Neutrophil (primary cell): ENCODE results near the gene TSFM.

Experiments
- H3K27ac ChIP-seq: fragments of 200-600 bp; sonication (generic); 2 replicates; pipeline ENCODE4 v1.5.1; 2016; ENCODE audit warnings: mild to moderate bottlenecking, moderate library complexity
- H3K27me3 ChIP-seq: fragments of 200-600 bp; sonication (generic); 2 replicates; pipeline ENCODE4 v1.6.0; 2016; ENCODE audit warnings: mild to moderate bottlenecking
- H3K36me3 ChIP-seq: fragments of 200-600 bp; sonication (generic); 2 replicates; pipeline ENCODE4 v1.5.1; 2017
- H3K4me1 ChIP-seq, 2 experiments: fragments of 200-600 bp in 1 of 2; sonication (generic) in 1 of 2; 1 replicate in 1 of 2; 2 replicates in 1 of 2; pipeline versions ENCODE4 v1.5.1 to v1.6.1; 2013 to 2016; ENCODE audit warnings: low read depth in 1 of 2, low read length in 1 of 2, mild to moderate bottlenecking in 1 of 2, moderate library complexity in 1 of 2; ENCODE audit not compliant: control insufficient read depth in 1 of 2, insufficient read depth in 1 of 2
- H3K4me3 ChIP-seq, 2 experiments: fragments of 200-600 bp in 1 of 2; sonication (generic) in 1 of 2; 1 replicate in 1 of 2; 2 replicates in 1 of 2; pipeline ENCODE4 v1.5.1; 2013 to 2016; ENCODE audit warnings: low read depth in 1 of 2, low read length in 1 of 2, mild to moderate bottlenecking in 1 of 2, moderate library complexity in 1 of 2
- H3K9me3 ChIP-seq: fragments of 200-600 bp; sonication (generic); 2 replicates; pipeline ENCODE4 v1.5.1; 2016
- TF ChIP-seq, protein P1 (sequence below): fragments of 200-600 bp; sonication (generic); IDR thresholded peaks from 2 replicates; pipeline ENCODE4 v1.5.1; 2016; ENCODE audit warnings: antibody characterized with exemption

The TSFM gene

DNA sequence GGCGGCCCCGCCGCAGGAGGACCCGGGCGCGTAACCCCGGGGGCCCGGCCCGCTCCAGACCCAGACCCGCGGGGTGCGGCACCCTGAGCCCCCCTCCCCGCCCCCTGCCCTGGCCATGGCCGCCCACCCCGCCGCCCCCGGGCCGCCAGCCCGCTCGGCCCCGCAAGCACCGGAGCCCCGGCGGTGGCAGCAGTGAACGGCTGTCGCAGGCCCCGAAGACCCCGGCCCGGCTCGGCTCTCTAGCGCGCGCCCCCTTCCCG, 27.5 kb upstream of the TSFM start:
- Histone ChIP-seq H3K4me1 (peaks cover 36 to 42% of the 10 kb centered on the region in 2 experiments), H3K36me3 (no peaks in the 10 kb centered on the region)

DNA sequence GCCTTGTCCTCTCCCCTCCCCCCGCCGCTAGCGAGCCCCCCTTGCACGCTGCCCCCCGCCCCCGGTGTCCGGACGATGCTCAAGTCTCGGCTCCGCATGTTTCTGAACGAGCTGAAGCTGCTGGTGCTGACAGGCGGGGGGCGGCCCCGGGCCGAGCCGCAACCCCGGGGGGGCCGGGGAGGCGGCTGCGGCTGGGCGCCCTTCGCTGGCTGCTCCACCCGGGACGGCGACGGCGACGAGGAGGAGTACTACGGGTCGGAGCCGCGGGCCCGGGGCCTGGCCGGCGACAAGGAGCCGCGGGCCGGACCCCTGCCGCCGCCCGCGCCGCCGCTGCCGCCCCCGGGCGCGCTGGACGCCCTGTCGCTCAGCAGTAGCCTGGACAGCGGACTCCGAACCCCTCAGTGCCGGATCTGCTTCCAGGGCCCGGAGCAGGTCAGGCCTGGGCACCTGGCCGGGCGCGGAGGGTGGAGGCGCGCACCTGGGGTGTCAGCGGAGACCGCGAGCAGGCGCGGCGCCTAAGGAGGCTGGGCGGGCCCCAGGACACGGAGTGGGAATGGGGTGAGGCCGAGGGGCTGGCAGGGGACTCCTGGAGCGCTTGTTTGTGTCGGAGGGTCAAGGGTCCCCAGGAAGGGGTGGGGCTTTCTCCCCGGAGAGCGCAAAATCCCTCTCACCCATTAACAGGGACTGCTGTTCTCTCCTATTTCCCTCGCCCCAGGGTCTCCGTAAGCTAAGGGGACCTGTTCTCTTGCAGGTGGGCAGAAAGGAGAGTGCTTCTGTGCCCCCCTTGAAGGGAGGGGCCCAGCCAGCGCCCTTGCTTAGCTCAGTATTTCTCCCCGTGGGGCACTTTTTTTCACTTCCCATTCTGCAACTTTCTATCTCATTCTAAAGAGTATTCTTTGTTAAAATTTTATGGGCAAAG, 26.9 kb upstream of the TSFM start:
- H3K27me3 ChIP-seq: peaks cover 49% of the 10 kb centered on the region
- peak overlapping the region; percentile 23 for H3K27ac ChIP-seq
- H3K4me3 ChIP-seq: peak overlapping the region; percentile 52 to 66
- no peaks in the 10 kb centered on the region for H3K36me3 ChIP-seq
- no peaks in the 10 kb centered on the region for H3K9me3 ChIP-seq
- TF ChIP-seq, protein P1, sequence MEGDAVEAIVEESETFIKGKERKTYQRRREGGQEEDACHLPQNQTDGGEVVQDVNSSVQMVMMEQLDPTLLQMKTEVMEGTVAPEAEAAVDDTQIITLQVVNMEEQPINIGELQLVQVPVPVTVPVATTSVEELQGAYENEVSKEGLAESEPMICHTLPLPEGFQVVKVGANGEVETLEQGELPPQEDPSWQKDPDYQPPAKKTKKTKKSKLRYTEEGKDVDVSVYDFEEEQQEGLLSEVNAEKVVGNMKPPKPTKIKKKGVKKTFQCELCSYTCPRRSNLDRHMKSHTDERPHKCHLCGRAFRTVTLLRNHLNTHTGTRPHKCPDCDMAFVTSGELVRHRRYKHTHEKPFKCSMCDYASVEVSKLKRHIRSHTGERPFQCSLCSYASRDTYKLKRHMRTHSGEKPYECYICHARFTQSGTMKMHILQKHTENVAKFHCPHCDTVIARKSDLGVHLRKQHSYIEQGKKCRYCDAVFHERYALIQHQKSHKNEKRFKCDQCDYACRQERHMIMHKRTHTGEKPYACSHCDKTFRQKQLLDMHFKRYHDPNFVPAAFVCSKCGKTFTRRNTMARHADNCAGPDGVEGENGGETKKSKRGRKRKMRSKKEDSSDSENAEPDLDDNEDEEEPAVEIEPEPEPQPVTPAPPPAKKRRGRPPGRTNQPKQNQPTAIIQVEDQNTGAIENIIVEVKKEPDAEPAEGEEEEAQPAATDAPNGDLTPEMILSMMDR: no peak
- peaks cover 36 to 42% of the 10 kb centered on the region in 2 experiments for H3K4me1 ChIP-seq

More for the DNA sequence above, 27.5 kb upstream of the TSFM start:
- Histone ChIP-seq H3K4me3 (peak overlapping the region in 1 of 2 experiments; percentile 66), H3K27ac (no peak overlapping the region), H3K9me3 (no peaks in the 10 kb centered on the region), H3K27me3 (peaks cover 49% of the 10 kb centered on the region)
- TF ChIP-seq, protein P1: no peak

DNA sequence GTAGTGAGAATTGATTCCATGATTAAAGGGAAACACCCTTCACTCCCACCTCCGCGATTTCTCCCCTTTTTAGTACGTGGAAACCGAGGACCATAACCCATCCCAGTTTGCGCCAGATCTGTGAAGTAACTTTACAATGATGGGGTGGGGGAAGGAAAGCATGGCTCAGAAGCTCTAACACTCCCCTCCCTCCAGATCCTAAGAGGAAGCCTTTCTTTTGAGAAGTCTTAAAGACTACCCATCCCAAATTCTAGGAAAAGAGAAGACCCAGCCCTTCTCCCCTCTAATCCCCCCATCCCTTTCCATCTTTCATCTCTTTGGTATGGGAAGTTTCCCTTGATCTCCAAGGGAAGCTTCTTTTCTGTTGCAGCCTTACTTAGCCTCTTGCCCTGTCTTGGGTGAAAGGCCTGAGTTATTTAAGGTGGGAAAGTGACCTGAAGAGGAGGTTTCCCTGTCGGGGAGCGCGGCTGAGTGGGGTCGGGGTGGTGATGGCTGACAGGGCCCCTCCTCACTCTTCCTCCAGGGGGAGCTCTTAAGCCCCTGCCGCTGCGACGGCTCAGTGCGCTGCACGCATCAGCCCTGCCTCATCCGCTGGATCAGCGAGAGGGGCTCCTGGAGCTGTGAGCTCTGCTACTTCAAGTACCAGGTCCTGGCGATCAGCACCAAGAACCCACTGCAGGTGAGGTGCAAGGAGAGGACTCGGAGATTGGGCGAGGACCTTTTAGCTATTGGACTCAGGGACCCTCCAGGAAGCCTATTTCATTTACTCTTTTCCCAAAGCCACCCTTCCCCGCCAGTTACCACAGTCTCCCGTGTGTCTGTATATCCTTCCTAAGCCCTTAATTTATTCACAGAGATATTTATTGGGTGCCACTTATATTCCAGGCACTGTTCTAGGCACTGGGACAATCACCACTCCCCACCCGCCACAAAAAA, 25.9 kb upstream of the TSFM start:
- no peaks in the 10 kb centered on the region for H3K36me3 ChIP-seq
- peak overlapping the region; percentile 23 for H3K27ac ChIP-seq
- no peaks in the 10 kb centered on the region for H3K9me3 ChIP-seq
- peak overlapping the region; percentile 52 to 66 for H3K4me3 ChIP-seq
- H3K27me3 ChIP-seq: peaks cover 51% of the 10 kb centered on the region
- peaks cover 32 to 38% of the 10 kb centered on the region in 2 experiments for H3K4me1 ChIP-seq
- TF ChIP-seq, protein P1: peak; percentile 53

DNA sequence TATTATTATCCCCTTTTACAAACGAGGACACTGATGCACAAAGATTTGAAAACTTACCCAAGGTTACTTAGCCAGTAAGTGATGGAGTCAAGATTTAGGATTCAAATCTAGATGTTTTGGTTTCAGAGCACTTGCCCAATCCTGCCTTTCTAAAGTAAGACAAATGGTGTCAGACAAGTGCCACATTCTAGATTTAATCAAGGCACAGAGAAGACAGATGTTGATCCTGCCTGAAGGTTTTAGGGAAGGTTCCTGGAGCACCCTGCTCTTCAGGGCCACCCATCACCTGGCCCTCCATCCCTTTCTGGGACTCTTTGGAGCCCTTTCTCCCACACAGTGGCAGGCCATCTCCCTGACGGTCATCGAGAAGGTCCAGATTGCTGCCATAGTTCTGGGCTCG, 24.8 kb upstream of the TSFM start:
- no peak overlapping the region for H3K27ac ChIP-seq
- peaks cover 21 to 29% of the 10 kb centered on the region in 2 experiments for H3K4me1 ChIP-seq
- H3K36me3 ChIP-seq: no peaks in the 10 kb centered on the region
- TF ChIP-seq, protein P1: no peak
- H3K4me3 ChIP-seq: no peak overlapping the region
- H3K27me3 ChIP-seq: peaks cover 58% of the 10 kb centered on the region
- no peaks in the 10 kb centered on the region for H3K9me3 ChIP-seq

DNA sequence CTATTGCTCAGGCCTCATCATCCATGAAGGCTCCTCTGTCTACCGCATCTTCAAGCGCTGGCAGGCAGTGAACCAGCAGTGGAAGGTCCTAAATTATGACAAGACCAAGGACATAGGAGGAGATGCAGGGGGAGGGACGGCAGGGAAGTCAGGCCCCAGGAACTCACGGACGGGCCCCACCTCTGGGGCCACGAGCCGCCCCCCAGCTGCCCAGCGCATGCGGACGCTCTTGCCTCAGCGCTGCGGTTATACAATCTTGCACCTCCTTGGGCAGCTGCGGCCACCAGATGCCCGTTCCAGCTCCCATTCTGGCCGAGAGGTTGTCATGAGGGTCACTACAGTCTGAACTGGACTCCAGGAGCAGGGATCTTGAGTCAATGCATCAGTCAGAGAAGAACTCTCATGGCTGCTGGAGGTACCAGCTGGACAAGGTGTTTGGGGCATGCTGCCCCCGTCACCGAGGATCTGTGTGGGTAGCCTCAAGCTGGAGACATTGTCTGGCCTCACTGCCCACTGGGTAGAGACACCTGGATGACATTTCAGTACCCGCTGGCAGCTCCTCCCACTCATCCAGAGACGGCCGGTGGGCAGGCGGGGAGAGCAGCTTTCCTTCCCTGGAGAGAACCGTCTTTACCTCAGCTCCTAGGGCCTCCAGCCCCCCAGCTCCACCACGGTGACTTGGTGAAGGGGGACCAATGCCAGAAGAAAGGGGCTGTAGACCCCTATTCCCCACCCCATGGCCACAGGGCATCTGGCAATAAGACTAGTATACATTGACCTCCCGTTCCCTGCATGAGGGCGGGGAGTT, 23.8 kb upstream of the TSFM start:
- no peaks in the 10 kb centered on the region for H3K9me3 ChIP-seq
- peaks cover 58% of the 10 kb centered on the region for H3K27me3 ChIP-seq
- TF ChIP-seq, protein P1: no peak
- H3K4me3 ChIP-seq: no peak overlapping the region
- H3K4me1 ChIP-seq: peaks cover 20 to 28% of the 10 kb centered on the region in 2 experiments
- H3K27ac ChIP-seq: no peak overlapping the region
- no peaks in the 10 kb centered on the region for H3K36me3 ChIP-seq
